ENCODE results near the gene ANGEL1. TPM values are rescaled to one million over a fixed set of nuclear protein-coding genes. Genes with fewer than 3 reads are reported as not detected.
A peak's percentile ranks its signal among the peaks of the same experiment; 100 is the strongest.

ANGEL1 gene
- total and polyA plus RNA-seq, 12 donors = 5.5 to 17.1 (median 12.0) TPM

GRCh38 chr14:76810953-76811400, 1.7 kb downstream of the ANGEL1 start:
- 2 to 4% methylated on average over 9 of the region's 9 CpGs for WGBS, 2 donors
- Histone ChIP-seq H3K9me3 (no peaks in the 10 kb centered on the region), H3K27ac (peak overlapping the region in 9 of 10 donors; percentile 82 to 97 (median 93)), H3K4me3 (peak overlapping the region in 9 of 10 donors; percentile 11 to 98 (median 90)), H3K4me1 (peaks cover 0 to 34% (median 28%) of the 10 kb centered on the region in 9 donors), H3K27me3 (no peaks in the 10 kb centered on the region), H3K36me3 (peaks cover 0 to 38% (median 30%) of the 10 kb centered on the region in 9 donors)
- ATAC-seq (peak in 6 of 8 donors; percentile 18 to 53 (median 38)), DNase-seq (no peak)
- TF ChIP-seq, protein P1, sequence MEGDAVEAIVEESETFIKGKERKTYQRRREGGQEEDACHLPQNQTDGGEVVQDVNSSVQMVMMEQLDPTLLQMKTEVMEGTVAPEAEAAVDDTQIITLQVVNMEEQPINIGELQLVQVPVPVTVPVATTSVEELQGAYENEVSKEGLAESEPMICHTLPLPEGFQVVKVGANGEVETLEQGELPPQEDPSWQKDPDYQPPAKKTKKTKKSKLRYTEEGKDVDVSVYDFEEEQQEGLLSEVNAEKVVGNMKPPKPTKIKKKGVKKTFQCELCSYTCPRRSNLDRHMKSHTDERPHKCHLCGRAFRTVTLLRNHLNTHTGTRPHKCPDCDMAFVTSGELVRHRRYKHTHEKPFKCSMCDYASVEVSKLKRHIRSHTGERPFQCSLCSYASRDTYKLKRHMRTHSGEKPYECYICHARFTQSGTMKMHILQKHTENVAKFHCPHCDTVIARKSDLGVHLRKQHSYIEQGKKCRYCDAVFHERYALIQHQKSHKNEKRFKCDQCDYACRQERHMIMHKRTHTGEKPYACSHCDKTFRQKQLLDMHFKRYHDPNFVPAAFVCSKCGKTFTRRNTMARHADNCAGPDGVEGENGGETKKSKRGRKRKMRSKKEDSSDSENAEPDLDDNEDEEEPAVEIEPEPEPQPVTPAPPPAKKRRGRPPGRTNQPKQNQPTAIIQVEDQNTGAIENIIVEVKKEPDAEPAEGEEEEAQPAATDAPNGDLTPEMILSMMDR (IDR thresholded peaks at IDR 0.05) = peak in 8 of 9 donors; percentile 16 to 63 (median 44)
- intact Hi-C loops (cut with DNase I) = loop anchor here in 1 of 10 donors (2.0 to 5.0 kb wide), 2 partner anchors 51 to 100 kb away; no protein-coding TSS in a partner anchor

DNA sequence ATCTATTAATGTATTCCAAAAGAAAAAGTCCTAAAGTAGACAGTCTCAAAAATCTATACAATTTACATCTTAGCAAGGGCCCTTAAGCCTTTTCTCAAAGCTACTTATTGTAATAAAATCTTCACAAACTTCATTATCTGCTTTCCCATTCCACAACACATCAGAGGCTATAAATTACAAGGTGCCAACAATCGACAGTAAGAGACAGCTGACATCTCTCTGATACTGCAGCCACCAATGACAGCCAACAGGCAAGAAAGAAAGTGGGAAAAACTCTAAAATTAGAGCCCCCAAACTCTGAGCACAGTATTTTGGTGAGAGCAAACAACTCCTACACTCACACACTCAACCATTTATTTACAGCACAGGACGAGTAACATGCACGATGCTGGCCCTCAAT, 2.2 kb downstream of the ANGEL1 start:
- no peaks in the 10 kb centered on the region for H3K9me3 ChIP-seq

DNA sequence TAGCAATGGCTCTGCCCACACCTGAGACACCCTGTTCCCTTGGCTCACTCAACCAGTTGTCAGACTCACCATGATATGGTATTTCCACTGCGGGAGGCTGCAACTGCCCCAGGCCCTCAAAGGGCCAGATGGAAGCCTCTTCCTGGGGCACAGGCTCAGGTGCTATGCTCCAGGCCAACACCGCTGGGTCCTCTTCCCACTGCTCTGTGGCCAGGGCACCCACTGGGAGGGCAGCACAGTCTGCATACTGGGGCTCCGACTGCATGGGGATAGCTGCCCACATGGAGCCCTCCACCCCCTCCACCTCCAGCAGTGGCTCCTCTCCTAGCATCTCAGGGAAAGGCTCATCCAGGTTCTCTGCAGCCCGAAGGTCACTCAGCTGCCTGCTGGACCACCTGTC, 3.7 kb downstream of the ANGEL1 start:
- no peak overlapping the region for H3K4me3 ChIP-seq
- TF ChIP-seq, protein P1 (IDR thresholded peaks at IDR 0.05) = no peak
- H3K27me3 ChIP-seq = no peaks in the 10 kb centered on the region
- whole genome bisulfite sequencing, 2 donors = 98 to 99% methylated on average over 4 of the region's 4 CpGs
- peaks cover 0 to 58% (median 40%) of the 10 kb centered on the region in 9 donors for H3K36me3 ChIP-seq
- intact Hi-C loops (cut with DNase I) = loop anchor here in 2 of 10 donors (5.0 kb wide), 1 partner anchor 97 kb away; no protein-coding TSS in a partner anchor
- no peak for ATAC-seq
- peaks cover 0 to 34% (median 28%) of the 10 kb centered on the region in 9 donors for H3K4me1 ChIP-seq
- H3K27ac ChIP-seq = no peak overlapping the region
- no peaks in the 10 kb centered on the region for H3K9me3 ChIP-seq
- no peak for DNase-seq

More for the DNA sequence above, 2.2 kb downstream of the ANGEL1 start:
- Histone ChIP-seq H3K36me3 (peaks cover 0 to 42% (median 34%) of the 10 kb centered on the region in 9 donors), H3K27ac (peak overlapping the region in 7 of 10 donors; percentile 90 to 97 (median 95)), H3K4me1 (peaks cover 0 to 34% (median 28%) of the 10 kb centered on the region in 9 donors), H3K27me3 (no peaks in the 10 kb centered on the region), H3K4me3 (peak overlapping the region in 8 of 10 donors; percentile 82 to 98 (median 90))
- DNase-seq = no peak
- TF ChIP-seq, protein P1 (IDR thresholded peaks at IDR 0.05) = no peak
- WGBS, 2 donors = 10 to 12% methylated on average over 3 of the region's 3 CpGs
- intact Hi-C loops (cut with DNase I) = loop anchor here in 1 of 10 donors (2.0 to 5.0 kb wide), 2 partner anchors 52 to 100 kb away; no protein-coding TSS in a partner anchor
- no peak for ATAC-seq

DNA sequence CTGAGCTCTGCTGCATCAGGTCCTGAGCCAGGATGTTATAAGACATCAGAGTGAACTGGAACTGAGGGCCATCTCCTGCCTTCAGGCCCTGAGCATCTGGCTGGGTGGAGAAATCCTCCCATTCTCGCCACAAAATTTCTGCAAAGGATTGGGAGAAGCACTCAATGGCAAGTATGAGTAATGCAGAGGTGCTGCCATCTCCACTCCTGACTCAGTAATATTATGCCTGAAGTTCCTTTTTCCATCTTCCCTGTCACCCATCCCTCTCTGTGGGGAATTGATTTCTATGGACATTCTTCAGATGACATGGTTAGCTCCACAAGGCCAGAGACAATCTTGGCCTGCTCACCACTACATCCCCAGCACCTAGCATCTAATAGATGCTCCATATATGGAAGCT, 4.7 kb downstream of the ANGEL1 start:
- H3K36me3 ChIP-seq = peaks cover 0 to 67% (median 48%) of the 10 kb centered on the region in 9 donors
- 84 to 91% methylated on average over 1 of the region's 1 CpG for WGBS, 2 donors
- no peaks in the 10 kb centered on the region for H3K9me3 ChIP-seq
- TF ChIP-seq, protein P1 (IDR thresholded peaks at IDR 0.05) = no peak
- H3K4me1 ChIP-seq = peaks cover 0 to 32% (median 24%) of the 10 kb centered on the region in 9 donors
- ATAC-seq (no peak), DNase-seq (no peak)
- H3K27me3 ChIP-seq = no peaks in the 10 kb centered on the region
- intact Hi-C loops (cut with DNase I) = loop anchor here in 2 of 10 donors (5.0 kb wide), 1 partner anchor 96 kb away; no protein-coding TSS in a partner anchor
- H3K27ac ChIP-seq = no peak overlapping the region
- H3K4me3 ChIP-seq = no peak overlapping the region
